OCI-LY1 (cell line): ENCODE results near the gene CSMD2.

ENCODE experiments used
- EZH2 ChIP-seq: fragments of 200-600 bp; sonication (generic), shearing (Covaris generic); IDR thresholded peaks from 2 replicates; pipeline ENCODE4 v1.8.0; 2017; ENCODE audit warnings: borderline replicate concordance, mixed run types, mild to moderate bottlenecking, antibody characterized with exemption, low read length, moderate library complexity, mixed read lengths
- TF ChIP-seq, protein P1 (sequence below): fragments of 200-600 bp; sonication (generic), shearing (Covaris generic); IDR thresholded peaks from 2 replicates; pipeline ENCODE4 v1.5.1; 2017; ENCODE audit warnings: mild to moderate bottlenecking, antibody characterized with exemption, low read length, moderate library complexity, mixed read lengths

GRCh38 chr1:33472269-33472980 is 692.6 kb downstream of the CSMD2 start, which contains the start of gene ZSCAN20:
- TF ChIP-seq, protein P1, sequence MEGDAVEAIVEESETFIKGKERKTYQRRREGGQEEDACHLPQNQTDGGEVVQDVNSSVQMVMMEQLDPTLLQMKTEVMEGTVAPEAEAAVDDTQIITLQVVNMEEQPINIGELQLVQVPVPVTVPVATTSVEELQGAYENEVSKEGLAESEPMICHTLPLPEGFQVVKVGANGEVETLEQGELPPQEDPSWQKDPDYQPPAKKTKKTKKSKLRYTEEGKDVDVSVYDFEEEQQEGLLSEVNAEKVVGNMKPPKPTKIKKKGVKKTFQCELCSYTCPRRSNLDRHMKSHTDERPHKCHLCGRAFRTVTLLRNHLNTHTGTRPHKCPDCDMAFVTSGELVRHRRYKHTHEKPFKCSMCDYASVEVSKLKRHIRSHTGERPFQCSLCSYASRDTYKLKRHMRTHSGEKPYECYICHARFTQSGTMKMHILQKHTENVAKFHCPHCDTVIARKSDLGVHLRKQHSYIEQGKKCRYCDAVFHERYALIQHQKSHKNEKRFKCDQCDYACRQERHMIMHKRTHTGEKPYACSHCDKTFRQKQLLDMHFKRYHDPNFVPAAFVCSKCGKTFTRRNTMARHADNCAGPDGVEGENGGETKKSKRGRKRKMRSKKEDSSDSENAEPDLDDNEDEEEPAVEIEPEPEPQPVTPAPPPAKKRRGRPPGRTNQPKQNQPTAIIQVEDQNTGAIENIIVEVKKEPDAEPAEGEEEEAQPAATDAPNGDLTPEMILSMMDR, result no peak
- no peak for TF ChIP-seq EZH2
